Measurements from ENCODE around the gene PRKCE. TPM values are rescaled to one million over a fixed set of nuclear protein-coding genes. Genes with fewer than 3 reads are reported as not detected.

PRKCE gene
- total RNA-seq, 2 donors from 2014 or later, result 6.3 to 30.1 TPM

DNA sequence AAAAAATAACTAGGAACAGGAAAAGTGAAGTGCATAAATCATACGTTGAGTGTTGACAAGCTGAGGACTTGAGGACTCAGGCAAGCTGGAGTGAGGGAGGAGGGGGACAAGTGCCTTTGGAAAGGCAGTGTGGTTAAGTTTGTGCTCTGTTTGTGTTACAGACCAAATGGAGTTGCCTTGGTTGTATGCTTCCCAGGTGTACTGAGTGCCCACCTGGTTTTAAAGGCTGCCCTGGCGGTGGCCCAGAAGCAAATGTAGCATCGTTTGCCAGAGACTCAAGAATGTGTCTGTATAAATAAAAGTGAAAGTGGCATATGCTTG, 240.9 kb downstream of the PRKCE start:
- peaks cover 0 to 19% of the 10 kb centered on the region in 2 donors for H3K27me3 Mint-ChIP-seq
- H3K4me3 Mint-ChIP-seq, result no peak overlapping the region
- ATAC-seq (no peak), DNase-seq (ENCODE audit: low spot score) (no peak)
- no peaks in the 10 kb centered on the region for H3K9me3 Mint-ChIP-seq
- no peak overlapping the region for H3K27ac Mint-ChIP-seq
- H3K36me3 Mint-ChIP-seq, result no peaks in the 10 kb centered on the region
- peaks cover 15 to 26% of the 10 kb centered on the region in 2 donors for H3K4me1 Mint-ChIP-seq (ENCODE audit: low read depth in 2 of 2)

DNA sequence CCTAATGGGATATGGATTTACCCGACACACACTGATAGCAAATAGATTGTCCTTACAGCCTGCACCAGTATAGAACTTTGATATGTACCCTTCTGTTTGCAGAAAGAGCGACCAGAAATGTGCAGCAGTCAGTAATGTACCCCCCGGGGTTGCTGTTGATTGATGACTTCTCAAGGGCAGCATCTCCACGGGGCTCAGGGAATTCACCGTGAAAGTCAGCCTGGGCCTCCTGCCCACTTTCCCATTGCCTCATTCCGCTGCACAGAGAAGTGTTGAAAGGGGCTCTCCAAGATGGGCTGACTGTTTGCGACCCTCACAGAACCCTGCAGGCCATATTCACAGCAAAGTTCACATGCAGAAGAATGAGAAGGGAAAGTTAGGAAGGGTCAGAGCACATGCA, 241.3 kb downstream of the PRKCE start:
- Mint-ChIP-seq H3K27me3 (peaks cover 0 to 19% of the 10 kb centered on the region in 2 donors), H3K36me3 (no peaks in the 10 kb centered on the region), H3K4me3 (no peak overlapping the region), H3K27ac (no peak overlapping the region), H3K9me3 (no peaks in the 10 kb centered on the region), H3K4me1 (ENCODE audit: low read depth in 2 of 2) (peaks cover 15 to 26% of the 10 kb centered on the region in 2 donors)
- ATAC-seq (no peak), DNase-seq (ENCODE audit: low spot score) (no peak)

DNA sequence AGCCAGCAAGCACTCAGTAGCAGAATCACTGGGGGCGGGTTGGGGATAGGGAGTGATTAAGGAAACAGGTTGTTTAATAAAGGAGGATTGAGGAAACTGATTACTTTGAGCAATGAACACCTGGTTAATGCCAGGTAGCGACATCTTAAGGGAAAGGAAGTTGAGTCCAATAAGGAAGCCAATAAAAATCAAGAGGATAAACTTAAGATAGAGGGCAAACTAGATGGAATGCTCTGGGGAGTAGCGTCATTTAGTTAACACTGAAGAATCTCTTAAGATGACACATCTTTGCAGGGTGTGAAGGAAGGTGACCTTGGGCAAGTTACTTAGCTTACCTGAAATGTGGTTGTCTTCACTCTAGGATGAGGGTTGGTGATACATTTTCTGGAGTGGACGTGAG, 242.7 kb downstream of the PRKCE start:
- peaks cover 15 to 26% of the 10 kb centered on the region in 2 donors for H3K4me1 Mint-ChIP-seq (ENCODE audit: low read depth in 2 of 2)
- no peak for DNase-seq (ENCODE audit: low spot score)
- H3K9me3 Mint-ChIP-seq, result no peaks in the 10 kb centered on the region
- no peak for ATAC-seq
- H3K27ac Mint-ChIP-seq, result no peak overlapping the region
- peaks cover 0 to 19% of the 10 kb centered on the region in 2 donors for H3K27me3 Mint-ChIP-seq
- H3K36me3 Mint-ChIP-seq, result no peaks in the 10 kb centered on the region
- no peak overlapping the region for H3K4me3 Mint-ChIP-seq

DNA sequence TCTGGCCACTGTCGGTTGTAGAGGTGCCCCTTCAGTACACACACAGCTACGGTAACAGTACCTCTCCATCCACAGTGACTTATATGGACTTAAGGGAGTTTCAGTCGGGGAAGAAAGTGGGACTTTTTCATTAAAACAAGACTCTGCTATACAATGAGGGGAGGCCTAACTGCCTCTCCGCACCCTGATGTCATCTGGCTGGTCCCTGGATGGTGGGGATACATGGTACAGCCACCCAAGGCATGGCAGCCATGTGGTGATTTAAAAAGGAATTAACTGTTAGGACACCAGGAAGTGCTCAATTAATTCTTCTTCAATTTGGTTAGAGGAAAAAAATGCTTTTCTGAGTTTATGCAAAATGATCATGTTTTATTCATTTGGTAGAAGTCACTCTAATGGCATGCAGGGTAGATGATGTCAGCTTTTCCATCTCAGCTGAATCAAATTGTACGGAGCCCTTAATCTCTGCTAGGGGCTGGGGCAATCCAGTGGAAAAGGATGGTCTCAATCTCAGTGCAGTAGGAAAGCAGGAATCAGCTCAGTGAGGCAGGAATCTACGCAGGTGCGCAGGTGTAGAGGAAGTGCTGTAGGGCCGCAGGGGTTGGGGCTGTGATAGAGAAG, 243.9 kb downstream of the PRKCE start:
- H3K27me3 Mint-ChIP-seq, result peaks cover 0 to 13% of the 10 kb centered on the region in 2 donors

DNA sequence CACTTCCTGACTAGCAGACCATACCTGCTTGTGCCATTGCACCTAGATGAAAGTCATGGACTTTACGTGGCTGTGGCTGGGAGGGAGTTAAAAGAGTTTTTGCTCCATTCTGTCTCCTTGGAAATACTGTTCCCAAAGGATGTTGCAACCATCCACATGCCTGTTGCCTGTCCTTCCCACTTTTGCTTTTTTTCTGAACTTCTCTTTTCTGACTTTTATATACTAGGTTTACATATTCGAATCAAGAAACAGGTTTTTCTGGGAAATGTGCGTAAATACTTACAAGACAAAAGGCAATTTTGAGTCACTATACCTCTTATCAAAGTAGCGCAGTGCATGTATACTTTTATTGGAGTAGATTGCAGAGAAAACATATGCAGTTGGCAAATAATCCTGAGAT, 244.8 kb downstream of the PRKCE start:
- Mint-ChIP-seq H3K4me1 (ENCODE audit: low read depth in 2 of 2) (peaks cover 8 to 18% of the 10 kb centered on the region in 2 donors), H3K4me3 (no peak overlapping the region)

More for the DNA sequence above, 243.9 kb downstream of the PRKCE start:
- H3K4me3 Mint-ChIP-seq, result no peak overlapping the region
- DNase-seq (ENCODE audit: low spot score) (no peak), ATAC-seq (no peak)
- no peaks in the 10 kb centered on the region for H3K9me3 Mint-ChIP-seq
- H3K4me1 Mint-ChIP-seq (ENCODE audit: low read depth in 2 of 2), result peaks cover 15 to 23% of the 10 kb centered on the region in 2 donors
- H3K27ac Mint-ChIP-seq, result no peak overlapping the region
- no peaks in the 10 kb centered on the region for H3K36me3 Mint-ChIP-seq

DNA sequence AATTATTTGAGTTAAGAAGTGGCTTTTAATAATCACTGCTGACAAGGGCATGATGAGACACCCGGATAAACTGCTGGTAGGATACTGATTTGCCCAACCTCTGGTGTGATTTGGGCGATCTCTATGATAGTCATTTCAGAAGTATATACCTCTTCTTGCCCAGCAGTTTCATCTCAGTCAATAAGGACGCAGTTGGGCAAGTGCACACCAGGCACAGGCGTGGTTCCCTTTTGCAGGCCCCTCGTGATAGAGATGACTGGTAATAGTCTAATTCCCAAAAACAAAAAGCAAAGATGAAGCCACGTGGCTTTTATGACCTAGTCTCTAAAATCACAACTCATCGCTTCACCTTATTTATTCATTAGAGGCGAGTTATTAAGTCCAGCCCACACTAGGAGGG, 246.4 kb downstream of the PRKCE start:
- ATAC-seq, result no peak
- H3K4me3 Mint-ChIP-seq, result no peak overlapping the region
- DNase-seq (ENCODE audit: low spot score), result no peak
- peaks cover 0 to 9% of the 10 kb centered on the region in 2 donors for H3K4me1 Mint-ChIP-seq (ENCODE audit: low read depth in 2 of 2)
- H3K9me3 Mint-ChIP-seq, result no peaks in the 10 kb centered on the region
- H3K36me3 Mint-ChIP-seq, result no peaks in the 10 kb centered on the region
- no peaks in the 10 kb centered on the region for H3K27me3 Mint-ChIP-seq
- H3K27ac Mint-ChIP-seq, result no peak overlapping the region

More for the DNA sequence above, 244.8 kb downstream of the PRKCE start:
- Mint-ChIP-seq H3K27me3 (peaks cover 0 to 9% of the 10 kb centered on the region in 2 donors), H3K9me3 (no peaks in the 10 kb centered on the region), H3K36me3 (no peaks in the 10 kb centered on the region), H3K27ac (no peak overlapping the region)
- DNase-seq (ENCODE audit: low spot score), result no peak
- ATAC-seq, result no peak

DNA sequence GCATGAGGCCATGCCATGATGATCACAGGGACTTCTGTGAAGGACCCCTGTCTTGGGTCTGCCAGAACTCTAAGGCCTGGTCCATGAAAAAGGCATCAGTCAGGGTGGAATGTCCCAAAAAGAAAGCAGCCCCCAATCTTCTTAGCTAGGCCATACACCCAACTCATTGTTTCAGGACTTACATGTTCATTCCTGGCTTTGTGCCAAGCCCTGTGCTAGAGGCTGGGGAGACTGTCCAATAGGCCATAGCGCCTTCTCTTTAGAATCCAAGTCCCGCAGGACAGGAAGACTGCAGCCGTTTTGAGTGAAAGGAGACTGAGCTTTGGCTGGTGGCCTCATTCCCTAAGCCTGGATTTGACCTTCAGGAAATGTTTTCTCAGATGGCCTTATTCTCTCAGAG, 247.3 kb downstream of the PRKCE start:
- H3K27ac Mint-ChIP-seq, result no peak overlapping the region
- H3K4me3 Mint-ChIP-seq, result no peak overlapping the region
- no peaks in the 10 kb centered on the region for H3K27me3 Mint-ChIP-seq
- peaks cover 0 to 9% of the 10 kb centered on the region in 2 donors for H3K4me1 Mint-ChIP-seq (ENCODE audit: low read depth in 2 of 2)
- ATAC-seq (no peak), DNase-seq (ENCODE audit: low spot score) (no peak)
- H3K36me3 Mint-ChIP-seq, result no peaks in the 10 kb centered on the region
- H3K9me3 Mint-ChIP-seq, result no peaks in the 10 kb centered on the region

DNA sequence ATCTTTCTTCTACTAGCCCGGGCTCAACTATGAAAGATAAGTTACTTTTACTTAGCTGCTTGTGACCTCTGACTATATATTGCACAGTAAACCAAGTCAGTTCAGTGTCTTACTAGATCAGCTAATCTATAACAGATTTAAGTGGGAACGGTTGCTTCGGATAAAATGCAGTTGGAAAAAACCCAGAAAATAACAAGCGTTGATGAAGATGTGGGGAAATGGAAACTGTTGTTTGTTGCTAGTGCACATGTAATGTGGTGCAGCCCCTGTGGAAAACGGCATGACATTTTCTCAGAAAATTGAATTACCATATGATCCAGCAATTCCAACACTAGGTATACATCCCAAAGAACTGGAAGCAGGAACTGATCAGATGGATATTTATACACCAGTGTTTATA, 248.5 kb downstream of the PRKCE start:
- Mint-ChIP-seq H3K36me3 (no peaks in the 10 kb centered on the region), H3K27ac (no peak overlapping the region), H3K27me3 (no peaks in the 10 kb centered on the region), H3K4me1 (ENCODE audit: low read depth in 2 of 2) (peaks cover 0 to 9% of the 10 kb centered on the region in 2 donors), H3K4me3 (no peak overlapping the region), H3K9me3 (no peaks in the 10 kb centered on the region)
- no peak for ATAC-seq
- DNase-seq (ENCODE audit: low spot score), result no peak

DNA sequence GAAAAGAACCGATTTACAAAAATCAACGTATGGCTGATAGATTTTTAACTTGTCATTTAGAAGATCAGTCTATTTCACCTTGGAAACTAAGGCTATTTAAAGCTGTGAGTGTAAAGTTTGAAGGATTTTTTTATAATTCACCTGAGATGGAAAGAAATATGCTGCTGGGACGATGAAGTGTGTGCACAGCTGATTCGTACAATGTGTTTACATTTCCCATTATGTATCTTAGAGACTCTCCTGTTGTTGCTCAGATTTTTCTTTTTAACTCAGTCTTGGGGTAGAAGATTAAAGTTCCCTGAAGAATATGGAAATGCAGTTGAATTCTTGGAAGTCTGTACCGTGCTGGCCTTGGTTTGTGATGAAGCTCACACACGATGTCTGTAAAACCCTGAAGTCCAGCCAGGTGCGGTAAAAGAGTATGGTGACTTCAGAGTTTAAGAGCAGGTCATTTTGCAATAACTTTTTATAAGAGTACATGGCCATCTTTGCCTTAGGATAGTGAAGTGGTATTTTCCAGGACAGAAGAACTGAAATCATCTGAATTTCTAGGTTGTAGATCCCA, 250.1 kb downstream of the PRKCE start:
- Mint-ChIP-seq H3K36me3 (no peaks in the 10 kb centered on the region), H3K4me3 (no peak overlapping the region), H3K27ac (no peak overlapping the region), H3K27me3 (no peaks in the 10 kb centered on the region), H3K4me1 (ENCODE audit: low read depth in 2 of 2) (peaks cover 0 to 5% of the 10 kb centered on the region in 2 donors), H3K9me3 (no peaks in the 10 kb centered on the region)
- ATAC-seq (no peak), DNase-seq (ENCODE audit: low spot score) (no peak)

DNA sequence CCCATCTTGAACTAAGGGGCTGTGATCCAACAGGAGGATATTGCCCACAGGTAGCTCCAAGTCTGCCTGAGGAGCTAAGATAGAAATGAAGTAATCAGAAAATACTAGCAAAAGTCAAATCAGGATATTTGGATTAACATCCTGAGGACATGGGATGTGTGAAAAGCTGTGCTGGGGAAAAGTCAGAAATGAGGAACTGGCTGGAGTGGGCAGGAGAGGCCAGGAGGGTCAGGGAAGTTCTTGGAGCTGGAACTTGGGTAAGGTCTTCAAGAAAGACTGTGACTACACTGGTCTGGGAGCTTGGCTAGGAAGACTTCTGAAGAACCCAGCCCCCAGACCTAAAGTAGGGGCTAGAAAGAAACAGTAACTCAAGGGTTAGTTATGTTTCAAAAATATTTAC, 250.9 kb downstream of the PRKCE start:
- Mint-ChIP-seq H3K4me3 (no peak overlapping the region), H3K27me3 (no peaks in the 10 kb centered on the region), H3K4me1 (ENCODE audit: low read depth in 2 of 2) (peaks cover 0 to 3% of the 10 kb centered on the region in 2 donors), H3K36me3 (no peaks in the 10 kb centered on the region), H3K27ac (no peak overlapping the region), H3K9me3 (no peaks in the 10 kb centered on the region)
- DNase-seq (ENCODE audit: low spot score), result no peak
- no peak for ATAC-seq

DNA sequence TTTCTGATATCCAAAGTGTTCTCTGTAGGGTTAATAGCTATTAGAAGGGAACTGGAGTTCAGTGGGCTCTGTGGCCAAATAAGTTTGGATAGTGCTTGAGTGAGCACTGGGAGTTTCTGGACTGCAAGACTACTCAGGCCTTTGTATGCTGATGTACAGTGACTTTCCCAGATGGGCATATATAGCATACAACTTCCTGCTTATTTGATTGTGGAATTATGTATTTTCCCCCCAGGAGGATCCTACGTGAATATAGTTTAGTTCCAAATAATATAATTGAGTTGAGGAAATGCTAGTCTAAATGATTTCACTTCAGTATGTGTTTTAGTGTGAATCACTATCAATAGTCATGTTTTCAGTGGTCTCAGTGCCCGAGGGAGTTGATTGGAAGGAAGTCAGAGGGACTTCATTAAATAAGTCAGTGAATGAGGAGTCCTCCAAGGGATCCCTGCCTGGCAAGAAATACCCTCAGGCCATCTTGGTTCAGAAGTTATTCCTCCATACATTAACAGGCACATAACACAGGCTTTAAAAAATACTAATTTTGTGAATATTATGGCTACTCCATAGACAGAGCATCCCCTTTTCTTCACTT, 251.4 kb downstream of the PRKCE start:
- H3K4me1 Mint-ChIP-seq (ENCODE audit: low read depth in 2 of 2), result peaks cover 0 to 2% of the 10 kb centered on the region in 2 donors
- H3K4me3 Mint-ChIP-seq, result no peak overlapping the region
- no peaks in the 10 kb centered on the region for H3K36me3 Mint-ChIP-seq
- H3K27ac Mint-ChIP-seq, result no peak overlapping the region
- H3K27me3 Mint-ChIP-seq, result no peaks in the 10 kb centered on the region
- ATAC-seq (no peak), DNase-seq (ENCODE audit: low spot score) (no peak)
- H3K9me3 Mint-ChIP-seq, result no peaks in the 10 kb centered on the region

DNA sequence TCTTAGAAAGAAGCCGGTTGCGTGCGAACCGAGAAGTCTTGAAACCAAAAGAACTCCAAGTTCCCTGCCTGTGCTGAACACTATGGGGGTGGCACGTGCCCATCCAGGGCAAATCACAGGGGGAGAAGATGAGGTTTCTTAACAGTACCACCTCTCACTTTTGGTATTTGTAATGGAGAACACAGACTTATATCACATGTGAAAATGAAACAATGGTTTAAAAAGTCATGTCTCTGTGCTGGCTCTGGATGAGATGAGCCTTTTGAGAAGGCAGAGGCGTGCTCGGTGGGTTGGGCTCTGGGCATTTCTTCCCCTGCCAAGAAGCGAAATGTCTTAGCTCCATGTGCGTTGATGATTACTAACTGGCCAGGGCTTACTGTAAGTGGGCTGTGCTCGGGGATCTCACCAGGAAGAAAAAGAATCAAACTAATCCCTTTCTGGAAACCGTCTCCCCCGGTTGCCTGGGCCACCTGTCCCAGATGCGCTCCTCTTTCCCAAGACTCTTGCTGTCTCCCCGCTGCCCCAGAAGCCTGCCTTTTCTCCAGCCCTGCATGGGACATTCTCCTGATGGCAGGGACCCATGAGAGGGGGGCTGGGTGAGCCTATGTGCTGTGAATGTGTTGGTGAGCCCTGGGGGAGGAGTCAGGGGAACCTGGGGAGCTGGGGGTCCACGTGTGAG, 252.9 kb downstream of the PRKCE start:
- DNase-seq (ENCODE audit: low spot score) (no peak), ATAC-seq (peak in 1 of 2 donors; percentile 60)
- H3K36me3 Mint-ChIP-seq, result no peaks in the 10 kb centered on the region
- H3K27ac Mint-ChIP-seq, result no peak overlapping the region
- no peaks in the 10 kb centered on the region for H3K27me3 Mint-ChIP-seq
- H3K4me1 Mint-ChIP-seq (ENCODE audit: low read depth in 2 of 2), result no peaks in the 10 kb centered on the region
- no peak overlapping the region for H3K4me3 Mint-ChIP-seq
- H3K9me3 Mint-ChIP-seq, result no peaks in the 10 kb centered on the region

DNA sequence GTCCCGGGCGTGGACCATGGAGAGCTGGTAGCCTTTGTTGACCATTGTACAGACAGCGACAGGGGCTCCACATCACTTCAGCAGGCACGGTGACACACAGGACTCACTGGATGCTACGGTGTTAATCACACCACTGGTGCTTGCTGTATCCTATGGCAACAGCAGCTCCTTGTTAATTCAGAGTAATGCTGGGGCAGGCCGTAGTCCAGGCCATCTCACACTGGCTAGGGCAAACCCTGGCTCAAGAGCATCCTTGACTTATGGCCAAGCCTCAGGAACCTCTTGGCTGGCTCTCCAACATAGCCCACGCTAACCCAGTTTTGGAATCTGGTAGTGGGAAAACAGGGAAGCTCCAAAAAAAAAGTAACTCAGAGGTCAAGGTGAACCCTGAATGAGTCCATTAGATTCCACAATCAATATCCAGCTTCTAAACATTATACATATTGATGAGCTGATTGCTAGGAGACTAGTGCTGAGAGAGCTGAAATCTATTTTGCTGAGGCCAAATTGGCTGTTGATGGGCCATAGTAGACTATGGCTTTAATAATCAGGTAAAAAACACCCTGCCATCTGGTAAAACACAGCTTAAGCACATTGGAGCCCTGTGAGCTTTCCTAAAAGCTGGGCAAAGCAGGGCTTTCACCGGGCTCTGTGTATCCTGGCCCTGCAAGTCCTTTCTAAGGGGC, 253.6 kb downstream of the PRKCE start:
- Mint-ChIP-seq H3K36me3 (no peaks in the 10 kb centered on the region), H3K27ac (no peak overlapping the region), H3K4me1 (ENCODE audit: low read depth in 2 of 2) (peaks cover 0 to 6% of the 10 kb centered on the region in 2 donors), H3K27me3 (no peaks in the 10 kb centered on the region), H3K9me3 (no peaks in the 10 kb centered on the region), H3K4me3 (no peak overlapping the region)
- no peak for DNase-seq (ENCODE audit: low spot score)
- ATAC-seq, result no peak

DNA sequence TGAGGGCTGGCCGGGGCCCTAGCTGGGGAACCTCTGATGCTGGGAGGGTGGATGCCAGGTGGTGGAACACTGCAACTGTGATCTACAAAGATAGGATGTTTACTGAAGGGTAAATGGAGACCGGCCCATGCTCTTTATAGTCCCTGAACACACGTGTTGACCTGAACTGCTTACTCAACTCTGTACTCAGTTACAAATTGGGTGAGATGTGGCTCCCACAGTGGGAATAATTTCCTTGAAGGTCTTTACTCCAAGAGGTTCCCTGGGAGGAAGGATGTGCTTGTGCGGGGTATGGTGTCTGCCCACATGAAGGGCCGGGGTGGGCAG, 254.1 kb downstream of the PRKCE start:
- Mint-ChIP-seq H3K27ac (no peak overlapping the region), H3K4me1 (ENCODE audit: low read depth in 2 of 2) (peaks cover 5 to 8% of the 10 kb centered on the region in 2 donors), H3K36me3 (no peaks in the 10 kb centered on the region), H3K4me3 (no peak overlapping the region), H3K9me3 (no peaks in the 10 kb centered on the region), H3K27me3 (no peaks in the 10 kb centered on the region)
- ATAC-seq, result no peak
- DNase-seq (ENCODE audit: low spot score), result no peak
